ENCODE data around the gene MAP6.

MAP6 gene

GRCh38 chr11:75583718-75584658 lies 84.8 kb downstream of the MAP6 start:
- peak overlapping the region; percentile 45 to 61 for H3K4me3 ChIP-seq (replicated peaks in 1 of 2; ENCODE audit: low read depth in 2 of 2, low read length in 2 of 2)
- TF ChIP-seq CTCF (IDR thresholded peaks at IDR 0.05; ENCODE audit: low read depth, low read length) = no peak
- DNase-seq (ENCODE audit: low read depth in 2 of 2) = peak; percentile 47 to 79

- peak; percentile 62 to 73 for DNase-seq (ENCODE audit: low read depth in 2 of 2)
- peak overlapping the region; percentile 45 to 61 for H3K4me3 ChIP-seq (replicated peaks in 1 of 2; ENCODE audit: low read depth in 2 of 2, low read length in 2 of 2)
- peak; percentile 50 for TF ChIP-seq CTCF (IDR thresholded peaks at IDR 0.05; ENCODE audit: low read depth, low read length)
Measured at GRCh38 chr11:75582895-75583717, 85.7 kb downstream of the MAP6 start.

- DNase-seq (ENCODE audit: low read depth in 2 of 2) = no peak
- peak overlapping the region in 1 of 2 donors; percentile 45 for H3K4me3 ChIP-seq (replicated peaks in 1 of 2; ENCODE audit: low read depth in 2 of 2, low read length in 2 of 2)
- TF ChIP-seq CTCF (IDR thresholded peaks at IDR 0.05; ENCODE audit: low read depth, low read length) = no peak
Measured at GRCh38 chr11:75582506-75582894, 86.3 kb downstream of the MAP6 start.

GRCh38 chr11:75579841-75580240 lies 89.0 kb downstream of the MAP6 start:
- H3K4me3 ChIP-seq (replicated peaks in 1 of 2; ENCODE audit: low read depth in 2 of 2, low read length in 2 of 2) = no peak overlapping the region
- TF ChIP-seq CTCF (IDR thresholded peaks at IDR 0.05; ENCODE audit: low read depth, low read length) = no peak
- DNase-seq (ENCODE audit: low read depth in 2 of 2) = no peak

- DNase-seq (ENCODE audit: low read depth in 2 of 2) = peak in 1 of 2 donors; percentile 36
- no peak for TF ChIP-seq CTCF (IDR thresholded peaks at IDR 0.05; ENCODE audit: low read depth, low read length)
- no peak overlapping the region for H3K4me3 ChIP-seq (replicated peaks in 1 of 2; ENCODE audit: low read depth in 2 of 2, low read length in 2 of 2)
Measured at GRCh38 chr11:75578977-75579376, 89.9 kb downstream of the MAP6 start.

- H3K4me3 ChIP-seq (replicated peaks in 1 of 2; ENCODE audit: low read depth in 2 of 2, low read length in 2 of 2) = no peak overlapping the region
- TF ChIP-seq CTCF (IDR thresholded peaks at IDR 0.05; ENCODE audit: low read depth, low read length) = peak; percentile 55
- DNase-seq (ENCODE audit: low read depth in 2 of 2) = peak; percentile 41 to 48
Measured at GRCh38 chr11:75577207-75577606, 91.6 kb downstream of the MAP6 start.

Measured in cardiac fibroblast (primary cell).